ENCODE measurements around the gene HS6ST3.

- TF ChIP-seq CTCF (conservative IDR thresholded peaks at IDR 0.05; ENCODE audit: low read depth, low read length) (no peak), EZH2phosphoT487 (IDR thresholded peaks at IDR 0.05; ENCODE audit: borderline replicate concordance, low read length) (no peak)
Observed at GRCh38 chr13:96181911-96182310, 92.0 kb downstream of the HS6ST3 start.

All from PC-3 (cell line).